GM19328 (cell line): ENCODE data around the gene TBC1D14.

Experiments used
- ATAC-seq: cut with Tn5 transposase; IDR thresholded peaks from one replicate; pipeline ENCODE4 v1.9.1; 2021; ENCODE audit warnings: mild to moderate bottlenecking, moderate library complexity; ENCODE audit not compliant: unreplicated experiment

TBC1D14 gene

GRCh38 chr4:6926681-6927478 lies 17.3 kb downstream of the TBC1D14 start:
- ATAC-seq = no peak

- ATAC-seq = no peak
Observed at GRCh38 chr4:6928081-6928480, 18.5 kb downstream of the TBC1D14 start.

DNA sequence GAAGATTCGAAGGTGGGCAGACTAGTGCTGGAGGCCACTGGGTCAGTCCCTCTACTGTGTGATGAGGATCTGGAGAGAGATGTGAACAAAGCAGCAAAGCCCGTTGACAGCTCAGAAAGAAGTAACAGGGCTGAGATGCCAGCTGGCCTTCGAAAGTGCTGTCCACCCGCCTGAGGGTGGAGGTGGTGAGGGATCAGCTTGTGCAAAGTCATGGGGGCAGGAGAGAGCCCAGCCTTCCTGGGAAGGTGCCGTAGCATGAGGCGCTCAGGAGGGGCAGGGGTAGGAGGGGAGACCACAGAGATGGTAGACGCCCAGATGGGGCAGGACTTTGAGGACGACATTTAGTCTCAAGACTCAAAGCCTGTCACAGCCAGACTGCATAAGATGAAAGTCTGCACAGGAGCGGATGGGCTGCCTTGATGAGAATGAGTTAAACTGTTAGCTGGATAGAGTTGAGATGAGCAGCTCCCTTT lies 19.7 kb downstream of the TBC1D14 start:
- ATAC-seq = no peak

GRCh38 chr4:6929812-6930464 lies 20.3 kb downstream of the TBC1D14 start:
- ATAC-seq = no peak

DNA sequence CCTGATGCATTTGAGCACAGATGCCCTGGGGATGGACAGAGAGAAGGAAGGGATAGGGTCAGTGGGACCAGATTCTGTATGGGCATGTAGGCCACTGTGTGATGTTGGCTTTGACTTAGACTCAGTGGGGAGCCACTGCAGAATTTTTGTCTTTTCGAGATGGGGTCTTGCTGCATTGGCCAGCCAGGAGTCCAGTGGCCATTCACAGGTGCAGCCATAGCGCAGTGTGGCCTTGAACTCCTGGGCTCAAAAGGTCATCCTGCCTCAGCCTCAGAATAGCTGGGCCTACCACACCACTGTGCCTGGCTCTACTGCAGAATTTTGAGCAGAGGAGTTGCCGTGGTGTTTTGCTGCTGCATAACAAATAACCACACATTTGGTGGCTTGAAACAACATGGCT lies 22.8 kb downstream of the TBC1D14 start:
- no peak for ATAC-seq

GRCh38 chr4:6932918-6933317 lies 23.3 kb downstream of the TBC1D14 start:
- no peak for ATAC-seq

- ATAC-seq = no peak
Observed at GRCh38 chr4:6933691-6934430, 24.2 kb downstream of the TBC1D14 start.

GRCh38 chr4:6935965-6936364 lies 26.3 kb downstream of the TBC1D14 start:
- ATAC-seq = no peak

- ATAC-seq = no peak
Observed at GRCh38 chr4:6937201-6937600, 27.6 kb downstream of the TBC1D14 start.

- ATAC-seq = no peak
Observed at GRCh38 chr4:6937754-6938153, 28.1 kb downstream of the TBC1D14 start.

GRCh38 chr4:6938237-6938636 lies 28.6 kb downstream of the TBC1D14 start:
- no peak for ATAC-seq

- no peak for ATAC-seq
Observed at GRCh38 chr4:6938647-6939271, 29.1 kb downstream of the TBC1D14 start.

- ATAC-seq = no peak
Observed at GRCh38 chr4:6939761-6940743, 30.4 kb downstream of the TBC1D14 start.

DNA sequence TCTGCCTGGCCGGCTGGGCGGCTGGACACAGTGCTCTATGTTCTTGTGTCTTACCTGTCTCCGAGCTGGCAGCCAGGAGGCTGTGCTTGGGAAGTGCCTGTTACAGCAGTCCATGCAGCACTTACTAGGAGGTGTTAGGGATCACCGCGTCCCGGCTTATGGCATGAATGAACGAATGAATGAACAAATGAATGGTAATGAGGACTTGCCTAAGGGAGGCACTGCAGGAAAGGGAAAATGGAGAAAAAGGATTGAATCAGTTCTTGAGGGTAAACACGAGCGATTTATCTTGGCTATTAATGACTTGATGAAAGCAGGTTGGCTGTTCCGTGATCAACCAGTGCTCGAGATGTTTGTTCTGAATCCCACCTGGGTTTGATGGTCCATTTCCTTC lies 31.1 kb downstream of the TBC1D14 start:
- ATAC-seq = no peak

DNA sequence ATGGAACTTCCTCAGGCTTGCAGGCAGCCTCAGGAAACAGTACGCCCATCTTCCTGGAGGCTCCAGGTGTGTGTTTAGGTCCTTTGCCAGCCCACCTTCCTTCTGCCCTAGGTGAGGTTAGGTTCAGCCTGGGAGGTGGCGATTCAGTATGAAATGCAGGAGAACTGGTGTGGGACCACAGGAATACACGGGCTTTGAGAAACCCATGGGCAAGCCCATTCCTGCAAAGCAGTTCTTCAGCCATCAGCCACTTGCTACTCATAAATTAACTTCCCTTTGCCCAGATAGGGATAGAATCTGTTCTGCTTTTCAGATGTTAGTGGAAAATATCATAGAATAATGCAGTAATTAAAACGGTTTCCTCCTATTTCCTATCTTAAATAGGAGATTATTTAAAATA lies 32.2 kb downstream of the TBC1D14 start:
- ATAC-seq = no peak

GRCh38 chr4:6942238-6942800 lies 32.7 kb downstream of the TBC1D14 start:
- peak; percentile 63 for ATAC-seq

DNA sequence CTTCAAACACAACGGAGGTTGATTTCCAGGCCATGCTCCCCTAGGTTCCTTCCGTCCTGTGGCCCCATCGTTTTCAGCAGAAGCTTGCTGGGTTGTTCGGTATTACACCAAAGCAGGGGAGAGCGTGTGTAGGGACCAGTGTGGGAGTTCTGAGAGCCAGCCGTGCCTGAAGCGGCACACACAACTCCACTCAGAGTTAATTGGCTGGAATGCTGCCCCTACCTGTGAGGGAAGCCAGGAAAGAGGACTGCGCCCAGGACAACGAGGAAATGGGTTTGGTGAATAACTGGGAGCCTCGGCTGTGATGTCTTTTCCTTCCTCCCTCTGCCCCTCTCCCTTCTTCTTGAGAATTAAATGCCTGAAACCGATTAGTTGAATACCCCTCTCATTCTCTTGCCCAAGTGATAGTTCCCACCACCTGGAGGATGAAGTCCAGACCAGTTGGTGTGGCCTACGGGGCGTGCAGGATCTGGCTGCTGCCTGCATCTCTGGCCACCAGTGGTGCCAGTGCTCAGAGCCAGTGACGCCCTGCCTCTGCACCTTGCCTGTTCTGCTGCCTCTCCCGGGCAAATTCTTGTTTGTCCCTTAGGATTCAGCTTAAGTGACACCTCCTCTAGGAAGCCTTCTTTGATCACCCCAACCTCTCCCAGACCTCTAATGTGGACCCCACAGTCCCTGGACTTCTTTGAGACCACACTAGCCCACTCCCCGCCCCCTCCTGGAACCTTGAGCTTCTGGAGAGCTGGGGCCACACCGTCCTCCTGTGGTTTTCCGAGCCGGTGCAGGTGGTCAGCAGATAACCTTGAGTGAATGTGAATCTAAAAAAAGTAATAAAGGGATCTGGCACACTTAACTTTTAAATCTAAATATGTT lies 33.6 kb downstream of the TBC1D14 start:
- ATAC-seq = no peak

DNA sequence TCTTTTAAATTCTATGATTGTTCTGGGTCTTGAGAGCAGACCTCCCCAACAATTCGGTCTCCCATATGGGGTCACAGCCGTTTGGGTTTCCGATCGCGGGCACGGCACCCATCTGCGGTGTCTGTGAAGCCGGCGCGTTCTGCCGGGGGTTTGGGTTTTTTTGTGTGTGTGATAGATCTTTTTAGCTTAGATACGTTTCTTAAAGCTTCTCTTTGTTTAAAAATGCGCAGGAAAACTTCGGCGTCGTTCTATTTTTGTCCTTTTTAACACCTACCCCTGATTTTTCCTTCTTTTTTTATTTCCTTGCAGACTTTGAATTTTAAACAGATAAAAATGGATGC lies 34.2 kb downstream of the TBC1D14 start:
- ATAC-seq = no peak
